ENCODE data around the gene EVI5L. TPM values are rescaled to one million over a fixed set of nuclear protein-coding genes. Genes with fewer than 3 reads are reported as not detected.

Gene EVI5L
- total and polyA plus RNA-seq, 2 of the 8 experiments (the other 6 are each of a cell fraction or from before 2014, with no cell fraction given): 7.2 to 11.0 TPM

GRCh38 chr19:7820588-7820987, 9.4 kb upstream of the EVI5L start (continued):
- TF ChIP-seq CHD7 (IDR thresholded peaks at IDR 0.05; ENCODE audit: insufficient replicate concordance, low read length) (no peak), EP300 (IDR thresholded peaks at IDR 0.05; ENCODE audit: borderline replicate concordance in 1 of 2, low read depth in 2 of 2, low read length in 2 of 2) (no peak), BCL11A (IDR thresholded peaks at IDR 0.05; ENCODE audit: low read depth in 2 of 2, low read length in 2 of 2) (no peak), GTF2F1 (IDR thresholded peaks at IDR 0.05; ENCODE audit: borderline replicate concordance, low read depth, low read length) (no peak), MAX (IDR thresholded peaks at IDR 0.05) (no peak), SIN3A (conservative IDR thresholded peaks at IDR 0.05 in 1 of 2, IDR thresholded peaks at IDR 0.05 in 1 of 2; ENCODE audit: low read depth in 1 of 2, low read length in 2 of 2) (no peak), CBX8 (IDR thresholded peaks at IDR 0.05; ENCODE audit: borderline replicate concordance, low read depth, low read length) (no peak), E2F6 (IDR thresholded peaks at IDR 0.05) (no peak), POLR2AphosphoS5 (IDR thresholded peaks at IDR 0.05; ENCODE audit: low read depth, low read length) (no peak)
